Brain microvascular endothelial cell (primary cell): ENCODE results near the gene HNRNPAB.

ENCODE experiments used
- DNase-seq: peaks from one replicate; pipeline ENCODE4 v3.0.0-alpha.2; 2020
- H3K27ac ChIP-seq: fragments of 250-450 bp; sonication (Bioruptor Pico); 2 replicates; pipeline ENCODE4 v1.5.1; 2020; ENCODE audit warnings: mild to moderate bottlenecking, moderate library complexity
- H3K27me3 ChIP-seq: fragments of 250-450 bp; sonication (Bioruptor Pico); replicated peaks from 2 replicates; pipeline ENCODE4 v1.5.1; 2020; ENCODE audit warnings: mild to moderate bottlenecking
- H3K36me3 ChIP-seq: fragments of 250-450 bp; sonication (Bioruptor Pico); replicated peaks from 2 replicates; pipeline ENCODE4 v1.5.1; 2020; ENCODE audit warnings: mild to moderate bottlenecking
- H3K4me3 ChIP-seq: 2 replicates; pipeline ENCODE4 v1.5.1; 2011; ENCODE audit warnings: low read depth, mild to moderate bottlenecking, control low read depth, low read length, moderate library complexity
- CTCF ChIP-seq: IDR thresholded peaks from 2 replicates; pipeline ENCODE4 v1.5.1; 2011; ENCODE audit warnings: low read depth, mild to moderate bottlenecking, moderate library complexity, low read length, control low read depth, inconsistent platforms; ENCODE audit errors: missing control alignments
- in situ Hi-C: cut with HindIII; loops from 2 replicates; pipeline ENCODE4 v1.10.0; 2017; ENCODE audit warnings: low sequenced_read_pairs, low pct_ligation_motif_present

HNRNPAB gene

DNA sequence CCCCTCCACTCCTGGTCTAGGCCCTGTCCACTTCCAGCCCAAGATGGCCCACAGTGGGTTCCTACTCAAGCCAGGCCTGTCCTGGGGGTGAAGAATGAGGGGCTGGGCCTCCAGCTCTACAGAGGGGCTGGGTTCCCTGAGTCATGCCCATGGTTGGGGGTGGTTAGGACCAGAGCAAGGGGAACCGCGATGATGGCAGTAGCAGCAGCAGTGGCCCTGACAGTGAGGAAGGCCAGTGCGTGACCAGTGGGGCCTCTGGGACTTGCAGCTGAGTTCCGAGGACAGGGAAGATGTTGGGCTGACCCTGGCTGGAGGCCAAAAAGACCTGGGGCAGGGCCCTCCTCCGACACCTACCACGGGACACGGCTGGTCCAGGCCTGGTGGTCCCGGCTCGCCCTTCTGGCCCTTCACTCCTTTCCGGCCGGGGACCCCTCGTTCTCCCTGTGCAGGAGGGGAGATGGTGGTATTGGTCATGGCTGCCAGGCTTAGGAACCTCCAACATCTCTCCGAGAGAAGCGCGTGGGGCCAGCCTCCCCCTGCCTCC lies 37.4 kb downstream of the HNRNPAB start:
- DNase-seq, result no peak
- Histone ChIP-seq H3K27ac (no peak overlapping the region), H3K4me3 (no peak overlapping the region)

GRCh38 chr5:178242416-178242815 lies 38.1 kb downstream of the HNRNPAB start:
- no peaks in the 10 kb centered on the region for H3K27me3 ChIP-seq
- TF ChIP-seq CTCF, result no peak
- in situ Hi-C loops, result no loop called here
- no peaks in the 10 kb centered on the region for H3K36me3 ChIP-seq
- H3K27ac ChIP-seq, result no peak overlapping the region
- no peak for DNase-seq
- H3K4me3 ChIP-seq, result no peak overlapping the region

More for the DNA sequence above, 37.4 kb downstream of the HNRNPAB start:
- H3K36me3 ChIP-seq, result no peaks in the 10 kb centered on the region
- no peak for TF ChIP-seq CTCF
- in situ Hi-C loops, result no loop called here
- H3K27me3 ChIP-seq, result no peaks in the 10 kb centered on the region

- Histone ChIP-seq H3K27me3 (no peaks in the 10 kb centered on the region), H3K27ac (no peak overlapping the region), H3K4me3 (no peak overlapping the region), H3K36me3 (no peaks in the 10 kb centered on the region)
- in situ Hi-C loops, result no loop called here
- no peak for TF ChIP-seq CTCF
- peak; percentile 40 for DNase-seq
Observed at GRCh38 chr5:178244576-178244975, 40.2 kb downstream of the HNRNPAB start.

- DNase-seq, result no peak
- H3K27ac ChIP-seq, result no peak overlapping the region
- no peak overlapping the region for H3K4me3 ChIP-seq
- in situ Hi-C loops, result no loop called here
- H3K36me3 ChIP-seq, result no peaks in the 10 kb centered on the region
- H3K27me3 ChIP-seq, result no peaks in the 10 kb centered on the region
- no peak for TF ChIP-seq CTCF
Observed at GRCh38 chr5:178245389-178245788, 41.1 kb downstream of the HNRNPAB start.

GRCh38 chr5:178246624-178247279 lies 42.4 kb downstream of the HNRNPAB start:
- Histone ChIP-seq H3K27me3 (no peaks in the 10 kb centered on the region), H3K36me3 (no peaks in the 10 kb centered on the region), H3K4me3 (no peak overlapping the region), H3K27ac (no peak overlapping the region)
- no peak for TF ChIP-seq CTCF
- no peak for DNase-seq
- in situ Hi-C loops, result no loop called here
